ENCODE results near the gene KIFC1.

DNA sequence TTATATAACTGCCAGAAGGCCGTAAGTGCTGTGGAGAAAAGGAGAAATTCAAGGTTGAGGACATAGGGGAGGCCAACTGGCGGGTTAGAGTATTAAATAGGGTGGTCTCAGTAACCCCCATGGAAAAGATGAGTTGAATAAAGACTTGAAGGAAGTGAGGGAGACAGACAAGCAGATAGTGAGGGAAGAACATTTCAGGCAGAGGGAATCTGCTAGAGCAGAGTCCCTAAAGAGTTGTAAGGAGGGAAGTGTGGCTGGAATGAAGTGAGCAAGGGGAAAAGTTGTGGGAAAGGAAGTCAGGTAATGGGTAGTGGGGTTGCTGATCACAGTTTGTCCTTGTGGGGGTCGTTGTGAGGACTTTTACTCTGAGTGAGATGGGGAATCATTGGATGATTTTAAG is 1.4 kb downstream of the KIFC1 start:
- TF ChIP-seq EZH2 (IDR thresholded peaks at IDR 0.05): no peak
- TF ChIP-seq EZH2phosphoT487 (IDR thresholded peaks at IDR 0.05): no peak
- TF ChIP-seq, protein P1, sequence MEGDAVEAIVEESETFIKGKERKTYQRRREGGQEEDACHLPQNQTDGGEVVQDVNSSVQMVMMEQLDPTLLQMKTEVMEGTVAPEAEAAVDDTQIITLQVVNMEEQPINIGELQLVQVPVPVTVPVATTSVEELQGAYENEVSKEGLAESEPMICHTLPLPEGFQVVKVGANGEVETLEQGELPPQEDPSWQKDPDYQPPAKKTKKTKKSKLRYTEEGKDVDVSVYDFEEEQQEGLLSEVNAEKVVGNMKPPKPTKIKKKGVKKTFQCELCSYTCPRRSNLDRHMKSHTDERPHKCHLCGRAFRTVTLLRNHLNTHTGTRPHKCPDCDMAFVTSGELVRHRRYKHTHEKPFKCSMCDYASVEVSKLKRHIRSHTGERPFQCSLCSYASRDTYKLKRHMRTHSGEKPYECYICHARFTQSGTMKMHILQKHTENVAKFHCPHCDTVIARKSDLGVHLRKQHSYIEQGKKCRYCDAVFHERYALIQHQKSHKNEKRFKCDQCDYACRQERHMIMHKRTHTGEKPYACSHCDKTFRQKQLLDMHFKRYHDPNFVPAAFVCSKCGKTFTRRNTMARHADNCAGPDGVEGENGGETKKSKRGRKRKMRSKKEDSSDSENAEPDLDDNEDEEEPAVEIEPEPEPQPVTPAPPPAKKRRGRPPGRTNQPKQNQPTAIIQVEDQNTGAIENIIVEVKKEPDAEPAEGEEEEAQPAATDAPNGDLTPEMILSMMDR (IDR thresholded peaks at IDR 0.05): no peak
